Uterus (tissue), 4 donors: ENCODE data around the gene GPSM1. TPM values are rescaled to one million over a fixed set of nuclear protein-coding genes. Genes with fewer than 3 reads are reported as not detected.
A peak's percentile ranks its signal among the peaks of the same experiment; 100 is the strongest.

Experiments used
- DNase-seq, 2 donors: peaks; one replicate each; pipeline ENCODE4 v3.0.0-alpha.2; 2019 to 2020
- H3K27ac ChIP-seq, 2 donors: fragments of 200-600 bp; sonication (generic); 1 replicate in 1 of 2; 2 replicates in 1 of 2; pipeline ENCODE4 v1.5.1; 2016 to 2018
- H3K27me3 ChIP-seq, 2 donors: fragments of 200-600 bp; sonication (generic); one replicate each; pipeline ENCODE4 v1.5.1; 2018 to 2019; ENCODE audit warnings: control low read depth in 1 of 2
- H3K36me3 ChIP-seq, 2 donors: fragments of 200-600 bp; sonication (generic); one replicate each; pipeline ENCODE4 v1.5.1; 2019; ENCODE audit warnings: control low read depth in 1 of 2
- H3K4me1 ChIP-seq, 2 donors: fragments of 200-600 bp; sonication (generic); one replicate each; pipeline ENCODE4 v1.5.1; 2018 to 2019; ENCODE audit warnings: control low read depth in 1 of 2
- H3K4me3 ChIP-seq, 2 donors: fragments of 200-600 bp; sonication (generic); 1 replicate in 1 of 2; 2 replicates in 1 of 2; pipeline ENCODE4 v1.5.1; 2018 to 2019; ENCODE audit warnings: mild to moderate bottlenecking in 1 of 2
- H3K9me3 ChIP-seq, 2 donors: fragments of 200-600 bp; sonication (generic); one replicate each; pipeline ENCODE4 v1.5.1; 2019; ENCODE audit warnings: control low read depth in 1 of 2
- CTCF ChIP-seq, 4 experiments: fragments of 200-600 bp in 2 of 4; fragments of 450-650 bp in 2 of 4; sonication (generic) in 2 of 4; IDR thresholded peaks; one replicate each; pipeline ENCODE4 v1.5.1; 2016 to 2019; ENCODE audit warnings: antibody characterized with exemption in 4 of 4, mild to moderate bottlenecking in 2 of 4, moderate library complexity in 1 of 4
- POLR2A ChIP-seq, 2 donors: fragments of 450-650 bp; IDR thresholded peaks; one replicate each; pipeline ENCODE4 v1.6.1; 2016; ENCODE audit warnings: antibody characterized with exemption in 2 of 2, mild to moderate bottlenecking in 1 of 2, moderate library complexity in 1 of 2
- intact Hi-C: fragments of 100-400 bp; cut with DNase I; formaldehyde crosslinking; loops from one replicate; pipeline ENCODE4 v1.15.1; 2023; ENCODE audit warnings: low total_unique reads
- total RNA-seq, 4 donors: library from RNA; depleted of rRNA in 3 of 4; stranded (reverse); fragments of >200 nt in 3 of 4; gene quantifications; one replicate each; pipeline versions ENCODE4 v1.1.0 to v1.2.4, GENCODE V29; 2014 to 2023
- donor health status: DM: yes; HTN: yes; CAD: no.

GPSM1 gene
- total RNA-seq, 4 donors from 2014 or later, result 4.4 to 43.6 (median 24.1) TPM

GRCh38 chr9:136353757-136354488 is 26.6 kb downstream of the GPSM1 start:
- Histone ChIP-seq H3K4me1 (peaks cover 0 to 14% of the 10 kb centered on the region in 2 donors), H3K36me3 (no peaks in the 10 kb centered on the region), H3K4me3 (no peak overlapping the region), H3K27me3 (no peaks in the 10 kb centered on the region), H3K27ac (peak overlapping the region; percentile 42 to 81), H3K9me3 (no peaks in the 10 kb centered on the region)
- intact Hi-C loops, result no loop called here
- DNase-seq, result peak; percentile 63 to 66
- TF ChIP-seq POLR2A (IDR thresholded peaks at IDR 0.05), result no peak
- no peak for TF ChIP-seq CTCF (IDR thresholded peaks at IDR 0.05)

- TF ChIP-seq POLR2A (IDR thresholded peaks at IDR 0.05), result no peak
- no peak for TF ChIP-seq CTCF (IDR thresholded peaks at IDR 0.05)
- H3K4me3 ChIP-seq, result no peak overlapping the region
- H3K4me1 ChIP-seq, result peaks cover 0 to 14% of the 10 kb centered on the region in 2 donors
- peak overlapping the region; percentile 42 to 81 for H3K27ac ChIP-seq
- no peaks in the 10 kb centered on the region for H3K9me3 ChIP-seq
- DNase-seq, result peak; percentile 59 to 61
- no peaks in the 10 kb centered on the region for H3K36me3 ChIP-seq
- no peaks in the 10 kb centered on the region for H3K27me3 ChIP-seq
- intact Hi-C loops, result no loop called here
Observed at GRCh38 chr9:136354592-136355085, 27.3 kb downstream of the GPSM1 start.

- Histone ChIP-seq H3K27ac (peak overlapping the region in 1 of 2 donors; percentile 35), H3K4me1 (peaks cover 0 to 14% of the 10 kb centered on the region in 2 donors)
- TF ChIP-seq CTCF (IDR thresholded peaks at IDR 0.05) (no peak), POLR2A (IDR thresholded peaks at IDR 0.05) (no peak)
Observed at GRCh38 chr9:136355616-136356557, 28.5 kb downstream of the GPSM1 start.

GRCh38 chr9:136357202-136357725 is 29.9 kb downstream of the GPSM1 start:
- DNase-seq, result no peak
- peaks cover 0 to 14% of the 10 kb centered on the region in 2 donors for H3K4me1 ChIP-seq

More at GRCh38 chr9:136355616-136356557, 28.5 kb downstream of the GPSM1 start:
- DNase-seq, result no peak
- H3K4me3 ChIP-seq, result no peak overlapping the region
- H3K27me3 ChIP-seq, result no peaks in the 10 kb centered on the region
- no peaks in the 10 kb centered on the region for H3K36me3 ChIP-seq
- intact Hi-C loops, result no loop called here
- H3K9me3 ChIP-seq, result no peaks in the 10 kb centered on the region

More at GRCh38 chr9:136357202-136357725, 29.9 kb downstream of the GPSM1 start:
- H3K9me3 ChIP-seq, result no peaks in the 10 kb centered on the region
- no peak overlapping the region for H3K27ac ChIP-seq
- H3K4me3 ChIP-seq, result no peak overlapping the region
- H3K36me3 ChIP-seq, result no peaks in the 10 kb centered on the region
- H3K27me3 ChIP-seq, result no peaks in the 10 kb centered on the region
- intact Hi-C loops, result no loop called here
- TF ChIP-seq POLR2A (IDR thresholded peaks at IDR 0.05) (no peak), CTCF (IDR thresholded peaks at IDR 0.05) (no peak)
